Renal pelvis (tissue), 12 donors: Measurements from ENCODE around the gene CAMK2G. TPM values are rescaled to one million over a fixed set of nuclear protein-coding genes. Genes with fewer than 3 reads are reported as not detected.
"Not testable (repeated sequence)": the region's sequence is repeated elsewhere in the genome, so short reads cannot be mapped to it uniquely, and the experiment has no call there.

Source experiments
- DNase-seq: peaks from one replicate; pipeline ENCODE4 v3.0.0-alpha.2; 2013
- long read RNA-seq, 16 experiments: transcript quantifications; one replicate each; lab custom pipeline, GENCODE V29; 2026
- polyA plus RNA-seq, 3 donors: library from polyadenylated mRNA; unstranded; fragments of 120-200 nt; gene quantifications; one replicate each; pipeline ENCODE4 v1.2.1, GENCODE V29; 2013; ENCODE audit not compliant: insufficient read length in 3 of 3

CAMK2G gene
- 10 to 100 TPM; 21.5 to 35.9 (median 33.2) TPM for polyA plus RNA-seq
- long read RNA-seq, donor 1, partial matches to known transcripts = 0 of 2 reads
- long read RNA-seq, donor 1, other reads (novel, unspliced or antisense) = 0 of 2 reads
- long read RNA-seq, donor 2, partial matches to known transcripts = 0 of 1 reads
- long read RNA-seq, donor 2, other reads (novel, unspliced or antisense) = 0 of 1 reads
- long read RNA-seq, donor 3, partial matches to known transcripts = 0 of 1 reads
- long read RNA-seq, donor 3, other reads (novel, unspliced or antisense) = 0 of 1 reads
- long read RNA-seq, donor 4 = 0 reads
- long read RNA-seq, donor 5 = 0 reads
- long read RNA-seq, donor 6, partial matches to known transcripts = 0 of 3 reads
- long read RNA-seq, donor 6, other reads (novel, unspliced or antisense) = 0 of 3 reads
- long read RNA-seq, donor 7 = 0 reads
- long read RNA-seq, donor 8, partial matches to known transcripts = 0 of 2 reads
- long read RNA-seq, donor 8, other reads (novel, unspliced or antisense) = 0 of 2 reads
- long read RNA-seq, donor 9 = 0 reads
- long read RNA-seq, donor 10, partial matches to known transcripts = 0 of 2 reads
- long read RNA-seq, donor 10, other reads (novel, unspliced or antisense) = 0 of 2 reads
- long read RNA-seq, donor 11, partial matches to known transcripts = 10 of 12 reads
- long read RNA-seq, donor 11, other reads (novel, unspliced or antisense) = 0 of 12 reads
- long read RNA-seq, donor 12, partial matches to known transcripts = 0 of 5 reads
- long read RNA-seq, donor 12, other reads (novel, unspliced or antisense) = 0 of 5 reads
- long read RNA-seq, donor 13 = 0 reads
- long read RNA-seq, donor 14 = 0 reads
- long read RNA-seq, donor 15, partial matches to known transcripts = 0 of 3 reads
- long read RNA-seq, donor 15, other reads (novel, unspliced or antisense) = 0 of 3 reads
- long read RNA-seq, donor 16 = 0 reads

GRCh38 chr10:73874267-73875138, at the start of gene CAMK2G:
CAMK2G (minus strand) TSS chr10:73874555; CDS start chr10:73874461, 94 bp downstream.
- DNase-seq = peak; percentile 63

GRCh38 chr10:73922864-73923133, 48.4 kb upstream of the CAMK2G start:
- DNase-seq = no peak

GRCh38 chr10:73922007-73922863, 47.9 kb upstream of the CAMK2G start:
- no peak for DNase-seq

GRCh38 chr10:73920089-73920488, 45.7 kb upstream of the CAMK2G start:
- no peak for DNase-seq

- DNase-seq = not testable (repeated sequence)
Observed at GRCh38 chr10:73919481-73919880, 45.1 kb upstream of the CAMK2G start.

- no peak for DNase-seq
Observed at GRCh38 chr10:73917566-73918305, 43.4 kb upstream of the CAMK2G start.

GRCh38 chr10:73916761-73917470, 42.6 kb upstream of the CAMK2G start:
- DNase-seq = no peak

GRCh38 chr10:73915206-73915851, 41.0 kb upstream of the CAMK2G start:
- no peak for DNase-seq

- DNase-seq = no peak
Observed at GRCh38 chr10:73914036-73914435, 39.7 kb upstream of the CAMK2G start.

- no peak for DNase-seq
Observed at GRCh38 chr10:73911553-73912004, 37.2 kb upstream of the CAMK2G start.

- DNase-seq = no peak
Observed at GRCh38 chr10:73910764-73911552, 36.6 kb upstream of the CAMK2G start, which contains the start of gene PLAU. PLAU (plus strand) TSS chr10:73911132; CDS start chr10:73911556, 424 bp downstream.

GRCh38 chr10:73910401-73910763, 36.0 kb upstream of the CAMK2G start:
- no peak for DNase-seq

GRCh38 chr10:73909540-73910115, 35.3 kb upstream of the CAMK2G start:
- no peak for DNase-seq

- DNase-seq = no peak
Observed at GRCh38 chr10:73908853-73909539, 34.6 kb upstream of the CAMK2G start.

GRCh38 chr10:73907841-73908517, 33.6 kb upstream of the CAMK2G start:
- no peak for DNase-seq
